PC-3 (cell line): ENCODE measurements around the gene POLR3E. TPM values are rescaled to one million over a fixed set of nuclear protein-coding genes. Genes with fewer than 3 reads are reported as not detected.

Source experiments
- ATAC-seq: fragments of 200-7000 bp; cut with Tn5 transposase; 2 replicates; pipeline ENCODE4 v1.9.1; 2020; ENCODE audit warnings: mild to moderate bottlenecking, moderate library complexity
- BruUV-seq: library from RNA; stranded (reverse); fragments of 400-500 nt; replicated peaks from 2 replicates; lab custom pipeline; 2021; lab: Mats Ljungman, UMichigan
- CTCF ChIA-PET: fragments of 300-600 bp; sonication (Branson Sonifier 250); formaldehyde crosslinking; loops from one replicate; lab custom pipeline; 2022; ENCODE audit warnings: antibody characterized with exemption; lab: Charles Lee
- POLR2A ChIA-PET: fragments of 300-600 bp; sonication (Branson Sonifier 250); formaldehyde crosslinking; loops from one replicate; lab custom pipeline; 2022; ENCODE audit warnings: antibody characterized with exemption; ENCODE audit not compliant: unreplicated experiment; lab: Charles Lee
- DNase-seq: peaks from one replicate; pipeline ENCODE4 v3.0.0-alpha.2; 2015
- H2AFZ ChIP-seq: fragments of 300-600 bp; sonication (generic); 2 replicates; pipeline ENCODE4 v1.6.0; 2016; ENCODE audit warnings: antibody characterized with exemption, low read length
- H3F3A ChIP-seq: fragments of 300-600 bp; sonication (generic); one replicate; pipeline ENCODE4 v1.6.0; 2017; ENCODE audit warnings: antibody characterized with exemption, low read length, control low read depth, mild to moderate bottlenecking; ENCODE audit not compliant: unreplicated experiment
- H3K27ac ChIP-seq: fragments of 300-600 bp; sonication (generic); 2 replicates; pipeline ENCODE4 v1.5.1; 2016; ENCODE audit warnings: mild to moderate bottlenecking, low read length
- H3K27me3 ChIP-seq: fragments of 300-600 bp; sonication (generic); 2 replicates; pipeline ENCODE4 v1.6.1; 2016; ENCODE audit warnings: low read length, mixed read lengths
- H3K36me3 ChIP-seq: fragments of 300-600 bp; sonication (generic); 2 replicates; pipeline ENCODE4 v1.6.1; 2016; ENCODE audit warnings: low read depth, mixed run types, low read length, mixed read lengths
- H3K4me1 ChIP-seq: fragments of 300-600 bp; sonication (generic); 2 replicates; pipeline ENCODE4 v1.5.1; 2016; ENCODE audit warnings: low read length; ENCODE audit not compliant: insufficient read depth
- H3K4me2 ChIP-seq: fragments of 300-600 bp; sonication (generic); 2 replicates; pipeline ENCODE4 v1.6.0; 2016; ENCODE audit warnings: low read length
- H3K4me3 ChIP-seq: fragments of 300-600 bp; sonication (generic); 2 replicates; pipeline ENCODE4 v1.5.1; 2016; ENCODE audit warnings: mild to moderate bottlenecking, low read length, mixed read lengths
- H3K79me2 ChIP-seq: fragments of 300-600 bp; sonication (generic); 2 replicates; pipeline ENCODE4 v1.6.1; 2017; ENCODE audit warnings: low read length, mixed read lengths
- H3K9ac ChIP-seq: fragments of 300-600 bp; sonication (generic); 2 replicates; pipeline ENCODE4 v1.6.0; 2016; ENCODE audit warnings: mild to moderate bottlenecking, low read length
- H3K9me2 ChIP-seq: fragments of 300-600 bp; sonication (generic); replicated peaks from 2 replicates; pipeline ENCODE4 v1.6.1; 2016; ENCODE audit warnings: mixed run types, low read length, mixed read lengths
- H3K9me3 ChIP-seq: fragments of 300-600 bp; sonication (generic); 2 replicates; pipeline ENCODE4 v1.6.1; 2016; ENCODE audit warnings: low read length, mixed read lengths
- H4K20me1 ChIP-seq: fragments of 300-600 bp; sonication (generic); 2 replicates; pipeline ENCODE4 v1.6.1; 2016; ENCODE audit warnings: low read length, mixed read lengths
- EZH2 ChIP-seq: fragments of 300-600 bp; sonication (generic); IDR thresholded peaks from one replicate; pipeline ENCODE4 v1.6.1; 2017; ENCODE audit warnings: antibody characterized with exemption, mild to moderate bottlenecking, low read length; ENCODE audit not compliant: unreplicated experiment
- EZH2phosphoT487 ChIP-seq: fragments of 300-600 bp; sonication (generic); IDR thresholded peaks from 2 replicates; pipeline ENCODE4 v1.6.1; 2018; ENCODE audit warnings: mild to moderate bottlenecking, antibody characterized with exemption, low read length, borderline replicate concordance
- intact Hi-C: fragments of 100-400 bp; cut with micrococcal nuclease; formaldehyde crosslinking; loops from 2 replicates; pipeline ENCODE4 v1.9.0; 2023
- total RNA-seq: library from RNA; depleted of rRNA; stranded (reverse); fragments of >200 nt; gene quantifications from 2 replicates; pipeline ENCODE4 v1.2.3, GENCODE V29; 2014
- TF ChIP-seq, protein P1 (sequence below): fragments of 300-600 bp; sonication (generic); conservative IDR thresholded peaks from 2 replicates; pipeline ENCODE4 v1.5.1; 2017; ENCODE audit warnings: antibody characterized with exemption, low read depth, mild to moderate bottlenecking, low read length

POLR3E gene
- total RNA-seq, 1 experiment from 2014 or later, result 48.8 TPM

GRCh38 chr16:22352723-22353122, 55.5 kb downstream of the POLR3E start:
- Histone ChIP-seq H3K9me2 (no peaks in the 10 kb centered on the region), H3K4me1 (peaks cover 25% of the 10 kb centered on the region), H3K4me2 (no peak overlapping the region), H3K27me3 (no peaks in the 10 kb centered on the region), H2AFZ (no peak overlapping the region), H3K4me3 (no peak overlapping the region), H3K27ac (no peak overlapping the region), H3F3A (no peaks in the 10 kb centered on the region), H3K79me2 (peaks cover 15% of the 10 kb centered on the region), H4K20me1 (peaks cover 4% of the 10 kb centered on the region; the same call in 1 of the 2 replicates), H3K9me3 (no peaks in the 10 kb centered on the region), H3K36me3 (peaks cover 21% of the 10 kb centered on the region), H3K9ac (no peak overlapping the region)
- TF ChIP-seq EZH2 (no peak), EZH2phosphoT487 (no peak)
- TF ChIP-seq, protein P1, sequence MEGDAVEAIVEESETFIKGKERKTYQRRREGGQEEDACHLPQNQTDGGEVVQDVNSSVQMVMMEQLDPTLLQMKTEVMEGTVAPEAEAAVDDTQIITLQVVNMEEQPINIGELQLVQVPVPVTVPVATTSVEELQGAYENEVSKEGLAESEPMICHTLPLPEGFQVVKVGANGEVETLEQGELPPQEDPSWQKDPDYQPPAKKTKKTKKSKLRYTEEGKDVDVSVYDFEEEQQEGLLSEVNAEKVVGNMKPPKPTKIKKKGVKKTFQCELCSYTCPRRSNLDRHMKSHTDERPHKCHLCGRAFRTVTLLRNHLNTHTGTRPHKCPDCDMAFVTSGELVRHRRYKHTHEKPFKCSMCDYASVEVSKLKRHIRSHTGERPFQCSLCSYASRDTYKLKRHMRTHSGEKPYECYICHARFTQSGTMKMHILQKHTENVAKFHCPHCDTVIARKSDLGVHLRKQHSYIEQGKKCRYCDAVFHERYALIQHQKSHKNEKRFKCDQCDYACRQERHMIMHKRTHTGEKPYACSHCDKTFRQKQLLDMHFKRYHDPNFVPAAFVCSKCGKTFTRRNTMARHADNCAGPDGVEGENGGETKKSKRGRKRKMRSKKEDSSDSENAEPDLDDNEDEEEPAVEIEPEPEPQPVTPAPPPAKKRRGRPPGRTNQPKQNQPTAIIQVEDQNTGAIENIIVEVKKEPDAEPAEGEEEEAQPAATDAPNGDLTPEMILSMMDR, result no peak
- BruUV-seq, result no TSS peak
- ATAC-seq (no peak), DNase-seq (no peak)
- POLR2A ChIA-PET, result no interaction called here
- intact Hi-C loops, result no loop called here
- CTCF ChIA-PET, result no interaction called here

- H3K36me3 ChIP-seq, result peaks cover 21% of the 10 kb centered on the region
- H3K4me2 ChIP-seq, result 0 out of 2 replicates have a peak overlapping the region, but pooled peaks have one; percentile 11
- BruUV-seq, result no TSS peak
- TF ChIP-seq, protein P1, result no peak
- TF ChIP-seq EZH2phosphoT487 (no peak), EZH2 (no peak)
- H3K9ac ChIP-seq, result no peak overlapping the region
- no peak overlapping the region for H2AFZ ChIP-seq
- intact Hi-C loops, result no loop called here
- peaks cover 25% of the 10 kb centered on the region for H3K4me1 ChIP-seq
- POLR2A ChIA-PET, result no interaction called here
- H3K9me2 ChIP-seq, result no peaks in the 10 kb centered on the region
- peak; percentile 55 for DNase-seq
- no peak overlapping the region for H3K4me3 ChIP-seq
- peak; percentile 69 for ATAC-seq
- H3F3A ChIP-seq, result no peaks in the 10 kb centered on the region
- H3K9me3 ChIP-seq, result no peaks in the 10 kb centered on the region
- H4K20me1 ChIP-seq, result peaks cover 4% of the 10 kb centered on the region; the same call in 1 of the 2 replicates
- CTCF ChIA-PET, result no interaction called here
- no peaks in the 10 kb centered on the region for H3K27me3 ChIP-seq
- no peak overlapping the region for H3K27ac ChIP-seq
- H3K79me2 ChIP-seq, result peaks cover 15% of the 10 kb centered on the region
Observed at GRCh38 chr16:22353191-22353919, 56.1 kb downstream of the POLR3E start.
